H9 (cell line): ENCODE results near the gene RMND5A. TPM values are rescaled to one million over a fixed set of nuclear protein-coding genes. Genes with fewer than 3 reads are reported as not detected.

ENCODE experiments used
- DNase-seq: peaks from one replicate; pipeline ENCODE4 v3.0.0-alpha.2; 2017
- H2AFZ ChIP-seq: one replicate; pipeline ENCODE4 v1.6.1; 2013; ENCODE audit warnings: mild to moderate bottlenecking, low read length, control low read depth, moderate library complexity
- H2AK5ac ChIP-seq: 2 replicates; pipeline ENCODE4 v1.6.1; 2013; ENCODE audit warnings: low read length, control low read depth, mixed read lengths; ENCODE audit not compliant: insufficient read length
- H2BK120ac ChIP-seq: one replicate; pipeline ENCODE4 v1.6.1; 2013; ENCODE audit warnings: low read depth, mild to moderate bottlenecking, low read length, control low read depth, inconsistent platforms; ENCODE audit not compliant: poor library complexity, severe bottlenecking
- H2BK12ac ChIP-seq: 2 replicates; pipeline ENCODE4 v1.6.1; 2013; ENCODE audit warnings: low read length, control low read depth, mixed read lengths, low read depth; ENCODE audit not compliant: insufficient read length
- H2BK15ac ChIP-seq: 2 replicates; pipeline ENCODE4 v1.6.1; 2013; ENCODE audit warnings: low read depth, low read length, control low read depth
- H2BK20ac ChIP-seq: one replicate; pipeline ENCODE4 v1.6.1; 2013; ENCODE audit warnings: low read depth, mild to moderate bottlenecking, low read length, control low read depth, inconsistent platforms; ENCODE audit not compliant: poor library complexity, severe bottlenecking
- H2BK5ac ChIP-seq: 2 replicates; pipeline ENCODE4 v1.6.1; 2013; ENCODE audit warnings: low read length, control low read depth, mixed read lengths; ENCODE audit not compliant: insufficient read length
- H3K14ac ChIP-seq: 2 replicates; pipeline ENCODE4 v1.6.1; 2013; ENCODE audit warnings: low read length, control low read depth; ENCODE audit not compliant: insufficient read depth
- H3K18ac ChIP-seq: 2 replicates; pipeline ENCODE4 v1.6.1; 2013; ENCODE audit warnings: low read depth, mild to moderate bottlenecking, mixed read lengths, low read length, control low read depth; ENCODE audit not compliant: insufficient read length
- H3K23ac ChIP-seq: 2 replicates; pipeline ENCODE4 v1.6.1; 2013; ENCODE audit warnings: low read length, control low read depth, mixed read lengths, low read depth; ENCODE audit not compliant: insufficient read length
- H3K23me2 ChIP-seq: 2 replicates; pipeline ENCODE4 v1.6.1; 2013; ENCODE audit warnings: low read depth, mild to moderate bottlenecking, mixed read lengths, low read length, control low read depth; ENCODE audit not compliant: insufficient read length, poor library complexity, severe bottlenecking
- H3K27ac ChIP-seq: 2 replicates; pipeline ENCODE4 v1.5.1; 2013; ENCODE audit warnings: low read length, control low read depth, mixed read lengths, low read depth; ENCODE audit not compliant: insufficient read length
- H3K27me3 ChIP-seq: 2 replicates; pipeline ENCODE4 v1.6.1; 2013; ENCODE audit warnings: low read length, control low read depth, inconsistent platforms; ENCODE audit not compliant: insufficient read depth
- H3K4ac ChIP-seq: 2 replicates; pipeline ENCODE4 v1.6.1; 2013; ENCODE audit warnings: low read depth, mild to moderate bottlenecking, control low read depth, inconsistent platforms, low read length, moderate library complexity
- H3K4me1 ChIP-seq: 2 replicates; pipeline ENCODE4 v1.6.1; 2013; ENCODE audit warnings: low read length, control low read depth, inconsistent platforms; ENCODE audit not compliant: insufficient read depth
- H3K4me2 ChIP-seq: 2 replicates; pipeline ENCODE4 v1.6.1; 2013; ENCODE audit warnings: low read length, control low read depth, mixed read lengths; ENCODE audit not compliant: insufficient read length, insufficient read depth
- H3K56ac ChIP-seq: 2 replicates; pipeline ENCODE4 v1.6.1; 2013; ENCODE audit warnings: low read depth, mild to moderate bottlenecking, mixed read lengths, low read length, control low read depth; ENCODE audit not compliant: insufficient read length
- H3K79me1 ChIP-seq: 2 replicates; pipeline ENCODE4 v1.6.1; 2013; ENCODE audit warnings: low read depth, mild to moderate bottlenecking, moderate library complexity, low read length, control low read depth, inconsistent platforms; ENCODE audit not compliant: insufficient read depth, poor library complexity, severe bottlenecking
- H3K79me2 ChIP-seq: 2 replicates; pipeline ENCODE4 v1.6.1; 2013; ENCODE audit warnings: low read length, control low read depth, inconsistent platforms; ENCODE audit not compliant: insufficient read depth
- H3K9ac ChIP-seq: 2 replicates; pipeline ENCODE4 v1.6.1; 2013; ENCODE audit warnings: low read length, control low read depth, mixed read lengths; ENCODE audit not compliant: insufficient read length; ENCODE audit errors: extremely low read depth
- H3K9me3 ChIP-seq: one replicate; pipeline ENCODE4 v1.6.1; 2013; ENCODE audit warnings: low read depth, low read length, inconsistent platforms; ENCODE audit not compliant: control insufficient read depth
- H3T11ph ChIP-seq: one replicate; pipeline ENCODE4 v1.6.1; 2013; ENCODE audit warnings: mild to moderate bottlenecking, low read length, control low read depth, inconsistent platforms
- H4K20me1 ChIP-seq: one replicate; pipeline ENCODE4 v1.6.1; 2013; ENCODE audit not compliant: control insufficient read depth, insufficient read length, insufficient read depth
- H4K5ac ChIP-seq: 2 replicates; pipeline ENCODE4 v1.6.1; 2013; ENCODE audit warnings: low read depth, mild to moderate bottlenecking, mixed read lengths, low read length, control low read depth; ENCODE audit not compliant: insufficient read length
- H4K8ac ChIP-seq: replicated peaks from 2 replicates; pipeline ENCODE4 v1.6.1; 2013; ENCODE audit warnings: low read length, control low read depth, mixed read lengths, low read depth; ENCODE audit not compliant: insufficient read length
- H4K91ac ChIP-seq: 2 replicates; pipeline ENCODE4 v1.6.1; 2013; ENCODE audit warnings: low read depth, mild to moderate bottlenecking, moderate library complexity, mixed read lengths, low read length, control low read depth; ENCODE audit not compliant: insufficient read length
- H3K27ac Mint-ChIP-seq, 3 experiments: 2 replicates in 2 of 3; 3 replicates in 1 of 3; pipeline ENCODE4 v1.8.0; 2020 to 2021; ENCODE audit warnings: mixed read lengths in 3 of 3, mild to moderate bottlenecking in 1 of 3, moderate library complexity in 1 of 3
- H3K27me3 Mint-ChIP-seq: 2 replicates; pipeline ENCODE4 v1.8.0; 2021; ENCODE audit warnings: low read depth, mild to moderate bottlenecking, moderate library complexity, mixed read lengths
- H3K36me3 Mint-ChIP-seq, 3 experiments: 2 replicates in 2 of 3; 3 replicates in 1 of 3; pipeline ENCODE4 v1.8.0; 2020 to 2021; ENCODE audit warnings: low read depth in 3 of 3, mixed read lengths in 3 of 3; ENCODE audit not compliant: insufficient read depth in 1 of 3
- H3K4me1 Mint-ChIP-seq, 2 experiments: 2 replicates each; pipeline ENCODE4 v1.8.0; 2020; ENCODE audit warnings: mixed read lengths in 2 of 2
- H3K4me3 Mint-ChIP-seq, 2 experiments: 2 replicates in 1 of 2; 3 replicates in 1 of 2; pipeline ENCODE4 v1.8.0; 2020 to 2021; ENCODE audit warnings: mild to moderate bottlenecking in 2 of 2, mixed read lengths in 2 of 2, moderate library complexity in 1 of 2
- H3K9me3 Mint-ChIP-seq, 2 experiments: 2 replicates in 1 of 2; 3 replicates in 1 of 2; pipeline ENCODE4 v1.8.0; 2020; ENCODE audit warnings: mild to moderate bottlenecking in 2 of 2, mixed read lengths in 2 of 2, moderate library complexity in 1 of 2
- CTCF ChIP-seq: fragments of 200-600 bp; sonication (generic); conservative IDR thresholded peaks from 3 replicates; pipeline ENCODE4 v1.8.0; 2021; ENCODE audit warnings: antibody characterized with exemption, mild to moderate bottlenecking
- WGBS: extraction: QIAGEN DNeasy Blood & Tissue Kit; methylation state at CpG from one replicate; pipeline ENCODE4 v1.1.7; 2013; ENCODE audit warnings: missing lambda C conversion rate, low lambda C conversion rate, mixed read lengths; ENCODE audit not compliant: insufficient read length; ENCODE audit errors: extremely low coverage; 5-methylcytosine and 5-hydroxymethylcytosine counted together
- total RNA-seq: library from RNA; stranded (reverse); gene quantifications from 2 replicates; pipeline ENCODE4 v1.2.1, GENCODE V29; 2021

RMND5A gene
- total RNA-seq, 1 experiment from 2014 or later: 48.8 TPM

DNA sequence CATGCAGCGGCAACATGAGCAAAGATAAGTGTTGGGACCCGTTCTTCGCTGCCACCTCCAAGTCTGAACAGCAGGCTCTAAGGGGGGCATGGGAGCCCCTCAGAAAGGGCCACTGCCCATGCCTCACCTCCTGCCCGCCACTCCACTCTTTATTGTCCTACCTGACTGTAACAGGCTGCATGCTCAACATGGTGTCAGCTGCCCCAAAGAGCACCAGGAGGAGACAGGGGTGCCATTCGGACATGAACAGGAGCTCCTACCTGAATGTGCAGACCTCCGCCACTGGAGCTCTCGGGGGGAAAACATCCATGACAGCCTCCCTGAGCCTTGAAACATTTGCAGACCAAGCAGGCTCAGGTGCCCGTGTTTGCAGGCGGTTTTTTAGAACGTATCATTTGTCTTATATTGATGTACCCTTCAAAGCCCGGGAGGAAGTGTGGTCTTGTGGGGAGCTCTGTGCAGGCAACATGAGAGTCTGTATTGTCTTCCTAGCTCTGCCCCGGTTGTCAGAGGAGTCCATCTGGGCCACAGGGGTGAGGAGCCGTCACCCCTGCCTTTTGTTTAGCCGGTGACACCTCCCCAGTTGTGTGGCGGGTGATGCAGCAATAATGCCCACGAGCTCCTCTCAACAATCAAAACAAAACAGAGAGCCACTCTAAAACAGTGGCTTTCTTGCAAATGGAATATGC is 105.7 kb downstream of the RMND5A start:
- no peak overlapping the region for H3K27ac ChIP-seq
- H3K18ac ChIP-seq: no peak overlapping the region
- H3K4me3 Mint-ChIP-seq: no peak overlapping the region
- H3K4me2 ChIP-seq: no peak overlapping the region
- H3K56ac ChIP-seq: no peak overlapping the region
- no peak overlapping the region for H4K5ac ChIP-seq
- H2BK20ac ChIP-seq: no peak overlapping the region
- no peak overlapping the region for H3K27ac Mint-ChIP-seq
- no peak overlapping the region for H3T11ph ChIP-seq
- peaks cover 0 to 7% (median 2%) of the 10 kb centered on the region in 3 experiments; a peak in 3 of 7 replicates for H3K36me3 Mint-ChIP-seq
- TF ChIP-seq CTCF: no peak
- H4K8ac ChIP-seq: no peak overlapping the region
- H3K4me1 Mint-ChIP-seq: peaks cover 0 to 9% of the 10 kb centered on the region in 2 experiments
- H2BK12ac ChIP-seq: no peak overlapping the region
- no peaks in the 10 kb centered on the region for H3K4me1 ChIP-seq
- H3K9me3 ChIP-seq: peaks cover 4% of the 10 kb centered on the region
- H3K9ac ChIP-seq: no peak overlapping the region
- no peaks in the 10 kb centered on the region for H3K79me1 ChIP-seq
- no CpG with 5 or more reads among the region's 16 CpGs for WGBS
- no peak overlapping the region for H3K4ac ChIP-seq
- H2BK5ac ChIP-seq: no peak overlapping the region
- no peak overlapping the region for H4K91ac ChIP-seq
- DNase-seq: no peak
- H3K23ac ChIP-seq: no peak overlapping the region
- no peaks in the 10 kb centered on the region for H3K79me2 ChIP-seq
- no peak overlapping the region for H2BK15ac ChIP-seq
- no peak overlapping the region; the same call in 1 of the 2 replicates for H3K14ac ChIP-seq
- H2AFZ ChIP-seq: no peak overlapping the region
- peaks cover 12% of the 10 kb centered on the region for H3K27me3 Mint-ChIP-seq
- H2AK5ac ChIP-seq: no peak overlapping the region
- H3K27me3 ChIP-seq: no peaks in the 10 kb centered on the region
- no peaks in the 10 kb centered on the region for H3K23me2 ChIP-seq
- peaks cover 6% of the 10 kb centered on the region in 2 experiments; a peak in 4 of 5 replicates for H3K9me3 Mint-ChIP-seq
- H2BK120ac ChIP-seq: no peak overlapping the region
- no peaks in the 10 kb centered on the region for H4K20me1 ChIP-seq
